Stomach (tissue), 9 donors: ENCODE results near the gene DIAPH2. TPM values are rescaled to one million over a fixed set of nuclear protein-coding genes. Genes with fewer than 3 reads are reported as not detected.
A peak's percentile ranks its signal among the peaks of the same experiment; 100 is the strongest.

ENCODE experiments used
- DNase-seq, 2 donors: peaks; one replicate each; pipeline versions ENCODE4 v3.0.0 to v3.0.0-alpha.2; 2013 to 2019
- H3K27ac ChIP-seq, 5 donors: fragments of 200-600 bp in 4 of 5; sonication (generic) in 4 of 5; one replicate each; pipeline ENCODE4 v1.5.1; 2013 to 2019; ENCODE audit warnings: mild to moderate bottlenecking in 1 of 5, moderate library complexity in 1 of 5
- H3K27me3 ChIP-seq, 3 donors: fragments of 200-600 bp; sonication (generic); one replicate each; pipeline ENCODE4 v1.5.1; 2017 to 2019; ENCODE audit warnings: mixed run types in 1 of 3
- H3K36me3 ChIP-seq, 4 donors: fragments of 200-600 bp; sonication (generic); 1 replicate in 3 of 4; 2 replicates in 1 of 4; pipeline ENCODE4 v1.5.1; 2016 to 2019
- H3K4me1 ChIP-seq, 4 donors: fragments of 200-600 bp; sonication (generic); one replicate each; pipeline ENCODE4 v1.5.1; 2016 to 2019
- H3K4me3 ChIP-seq, 4 donors: fragments of 200-600 bp; sonication (generic) in 3 of 4; one replicate each; pipeline ENCODE4 v1.5.1; 2016 to 2019; ENCODE audit warnings: mild to moderate bottlenecking in 1 of 4
- H3K9me3 ChIP-seq, 4 donors: fragments of 200-600 bp; sonication (generic); one replicate each; pipeline ENCODE4 v1.5.1; 2016 to 2019
- EP300 ChIP-seq: sonication (generic); formaldehyde crosslinking; IDR thresholded peaks from one replicate; pipeline ENCODE4 v1.6.1; 2017; ENCODE audit warnings: antibody characterized with exemption
- POLR2A ChIP-seq, 4 donors: fragments of 450-650 bp; IDR thresholded peaks; one replicate each; pipeline ENCODE4 v1.6.1; 2016; ENCODE audit warnings: antibody characterized with exemption in 4 of 4, control low read depth in 2 of 4, mild to moderate bottlenecking in 1 of 4, moderate library complexity in 1 of 4
- POLR2AphosphoS5 ChIP-seq, 3 donors: sonication (generic); formaldehyde crosslinking; IDR thresholded peaks; one replicate each; pipeline ENCODE4 v1.6.1; 2016; ENCODE audit warnings: antibody characterized with exemption in 3 of 3
- WGBS, 5 donors: extraction: QIAGEN DNeasy Blood & Tissue Kit in 3 of 5; methylation state at CpG; one replicate each; pipeline versions ENCODE4 v1.1.5 to v1.1.7; 2013 to 2018; 5-methylcytosine and 5-hydroxymethylcytosine counted together
- intact Hi-C: fragments of 100-400 bp; cut with DNase I; formaldehyde crosslinking; loops from one replicate; pipeline ENCODE4 v1.15.1; 2023; ENCODE audit warnings: low total_unique reads
- polyA plus RNA-seq, 3 donors: library from polyadenylated mRNA; stranded (reverse); fragments of 200-250 nt; gene quantifications; one replicate each; pipeline ENCODE4 v1.2.3, GENCODE V29; 2013
- total RNA-seq, 5 donors: library from RNA; depleted of rRNA; stranded (reverse); fragments of >200 nt; gene quantifications; one replicate each; pipeline versions ENCODE4 v1.1.0 to v1.2.3, GENCODE V29; 2014 to 2016
- TF ChIP-seq, protein P1 (sequence below), 7 experiments: fragments of 450-650 bp in 4 of 7; fragments of 200-600 bp in 3 of 7; sonication (generic) in 3 of 7; IDR thresholded peaks; one replicate each; pipeline ENCODE4 v1.5.1; 2016 to 2019; ENCODE audit warnings: antibody characterized with exemption in 7 of 7, control low read depth in 2 of 7, mild to moderate bottlenecking in 1 of 7
- donor health status: healthy with polysubstance abuse.
- donor health status: Bipolar disorder and iron deficiency.
- donor health status: healthy.

The DIAPH2 gene
- total and polyA plus RNA-seq, 8 donors, result 5.2 to 52.5 (median 27.3) TPM

DNA sequence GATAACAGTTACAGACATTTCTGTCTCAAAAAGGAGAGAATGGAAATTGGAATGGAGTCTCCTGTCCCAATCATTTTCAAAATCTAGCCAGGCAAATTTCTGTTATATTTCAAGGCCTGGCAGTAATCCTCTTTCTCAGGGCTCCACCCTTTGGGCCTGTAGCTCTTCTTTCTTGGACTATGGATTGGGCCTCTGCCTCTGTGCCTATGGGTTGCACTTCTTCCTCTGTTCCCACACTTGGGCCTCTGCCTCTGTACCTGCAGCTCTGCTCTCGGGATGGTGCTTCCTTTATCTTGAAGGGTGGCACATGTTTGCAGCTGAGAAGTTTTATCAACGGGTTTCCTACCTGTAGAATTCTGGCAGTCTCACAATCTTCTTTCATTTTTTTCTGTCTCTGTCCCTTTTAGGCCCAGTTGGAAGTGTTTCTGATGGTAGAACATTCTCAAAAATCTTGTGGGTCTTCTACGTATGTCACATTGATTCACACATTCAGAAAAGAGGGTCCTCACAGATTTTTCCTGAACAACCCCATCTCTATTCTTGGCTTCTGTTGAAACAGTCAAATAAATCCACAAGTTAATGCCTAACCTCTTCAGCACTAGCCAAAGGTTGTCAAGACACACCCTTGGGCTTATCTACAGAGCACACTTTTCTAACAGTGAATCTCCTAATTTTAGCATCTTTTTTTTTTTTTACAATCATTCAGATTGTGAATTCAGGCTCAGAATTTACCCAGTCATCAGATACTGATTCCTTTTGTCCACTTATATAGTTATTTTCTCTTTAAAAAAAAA, 918.0 kb downstream of the DIAPH2 start:
- intact Hi-C loops, result no loop called here
- no peak overlapping the region for H3K4me3 ChIP-seq
- no peak overlapping the region for H3K27ac ChIP-seq
- no peaks in the 10 kb centered on the region for H3K9me3 ChIP-seq
- H3K27me3 ChIP-seq, result no peaks in the 10 kb centered on the region
- no peaks in the 10 kb centered on the region for H3K36me3 ChIP-seq
- TF ChIP-seq, protein P1, sequence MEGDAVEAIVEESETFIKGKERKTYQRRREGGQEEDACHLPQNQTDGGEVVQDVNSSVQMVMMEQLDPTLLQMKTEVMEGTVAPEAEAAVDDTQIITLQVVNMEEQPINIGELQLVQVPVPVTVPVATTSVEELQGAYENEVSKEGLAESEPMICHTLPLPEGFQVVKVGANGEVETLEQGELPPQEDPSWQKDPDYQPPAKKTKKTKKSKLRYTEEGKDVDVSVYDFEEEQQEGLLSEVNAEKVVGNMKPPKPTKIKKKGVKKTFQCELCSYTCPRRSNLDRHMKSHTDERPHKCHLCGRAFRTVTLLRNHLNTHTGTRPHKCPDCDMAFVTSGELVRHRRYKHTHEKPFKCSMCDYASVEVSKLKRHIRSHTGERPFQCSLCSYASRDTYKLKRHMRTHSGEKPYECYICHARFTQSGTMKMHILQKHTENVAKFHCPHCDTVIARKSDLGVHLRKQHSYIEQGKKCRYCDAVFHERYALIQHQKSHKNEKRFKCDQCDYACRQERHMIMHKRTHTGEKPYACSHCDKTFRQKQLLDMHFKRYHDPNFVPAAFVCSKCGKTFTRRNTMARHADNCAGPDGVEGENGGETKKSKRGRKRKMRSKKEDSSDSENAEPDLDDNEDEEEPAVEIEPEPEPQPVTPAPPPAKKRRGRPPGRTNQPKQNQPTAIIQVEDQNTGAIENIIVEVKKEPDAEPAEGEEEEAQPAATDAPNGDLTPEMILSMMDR (IDR thresholded peaks at IDR 0.05), result no peak
- TF ChIP-seq POLR2AphosphoS5 (IDR thresholded peaks at IDR 0.05) (no peak), POLR2A (IDR thresholded peaks at IDR 0.05) (no peak), EP300 (no peak)
- 62 to 87% (median 76%) methylated on average over 2 to 3 of the region's 3 CpGs for WGBS, 5 donors
- DNase-seq, result no peak
- H3K4me1 ChIP-seq, result no peaks in the 10 kb centered on the region

DNA sequence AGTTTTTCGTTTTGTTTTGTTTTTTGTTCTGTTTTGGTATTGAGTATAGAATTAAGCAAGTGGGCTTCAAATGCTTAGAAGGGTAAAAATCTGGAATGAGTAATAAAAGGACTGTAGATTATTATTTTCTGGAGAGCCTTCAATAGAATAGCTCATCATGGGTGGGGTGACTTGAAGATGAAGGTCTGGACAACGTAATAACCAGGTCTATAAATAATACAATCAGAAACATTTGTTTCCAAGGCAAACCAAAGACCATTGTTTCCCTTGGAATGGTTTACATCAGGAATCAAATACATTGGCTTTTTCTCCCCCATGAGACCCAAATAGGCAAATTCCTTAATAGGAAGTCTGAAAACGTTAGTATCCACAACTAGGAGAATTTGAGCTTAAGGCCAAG, 920.6 kb downstream of the DIAPH2 start:
- TF ChIP-seq POLR2AphosphoS5 (IDR thresholded peaks at IDR 0.05), result no peak
- TF ChIP-seq POLR2A (IDR thresholded peaks at IDR 0.05), result no peak
- TF ChIP-seq, protein P1 (IDR thresholded peaks at IDR 0.05), result no peak
- TF ChIP-seq EP300, result no peak
- 67 to 79% (median 77%) methylated on average over 3 of the region's 3 CpGs for WGBS, 5 donors
- H3K36me3 ChIP-seq, result no peaks in the 10 kb centered on the region
- intact Hi-C loops, result no loop called here
- no peak for DNase-seq
- H3K27ac ChIP-seq, result no peak overlapping the region
- H3K4me3 ChIP-seq, result no peak overlapping the region
- no peaks in the 10 kb centered on the region for H3K27me3 ChIP-seq
- no peaks in the 10 kb centered on the region for H3K9me3 ChIP-seq
- no peaks in the 10 kb centered on the region for H3K4me1 ChIP-seq

DNA sequence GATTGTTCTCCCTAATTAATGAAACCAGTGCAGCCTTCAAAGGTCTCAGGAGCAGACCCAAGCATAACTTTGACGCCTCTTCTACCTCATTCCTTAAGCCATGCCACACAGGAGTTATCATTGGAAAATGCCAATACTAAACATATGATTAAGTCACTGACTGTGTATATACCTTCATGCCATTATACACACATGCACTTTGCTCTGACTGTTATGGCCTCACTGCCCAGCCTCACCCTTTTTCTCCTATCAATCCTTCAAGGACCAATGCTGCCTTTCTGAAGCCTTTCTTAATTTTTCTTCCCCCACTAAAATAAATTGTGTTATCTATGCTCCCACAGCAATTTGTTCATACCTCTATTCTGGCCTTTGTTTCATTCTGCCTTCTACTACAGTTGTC, 924.7 kb downstream of the DIAPH2 start:
- intact Hi-C loops, result no loop called here
- no peaks in the 10 kb centered on the region for H3K4me1 ChIP-seq
- no peak overlapping the region for H3K27ac ChIP-seq
- no peaks in the 10 kb centered on the region for H3K36me3 ChIP-seq
- DNase-seq, result no peak
- no peak overlapping the region for H3K4me3 ChIP-seq
- no peaks in the 10 kb centered on the region for H3K27me3 ChIP-seq
- no peaks in the 10 kb centered on the region for H3K9me3 ChIP-seq
- WGBS, 5 donors, result 77 to 96% (median 88%) methylated on average over 1 of the region's 1 CpG
- TF ChIP-seq POLR2AphosphoS5 (IDR thresholded peaks at IDR 0.05) (no peak), POLR2A (IDR thresholded peaks at IDR 0.05) (no peak), EP300 (no peak)
- TF ChIP-seq, protein P1 (IDR thresholded peaks at IDR 0.05), result no peak

DNA sequence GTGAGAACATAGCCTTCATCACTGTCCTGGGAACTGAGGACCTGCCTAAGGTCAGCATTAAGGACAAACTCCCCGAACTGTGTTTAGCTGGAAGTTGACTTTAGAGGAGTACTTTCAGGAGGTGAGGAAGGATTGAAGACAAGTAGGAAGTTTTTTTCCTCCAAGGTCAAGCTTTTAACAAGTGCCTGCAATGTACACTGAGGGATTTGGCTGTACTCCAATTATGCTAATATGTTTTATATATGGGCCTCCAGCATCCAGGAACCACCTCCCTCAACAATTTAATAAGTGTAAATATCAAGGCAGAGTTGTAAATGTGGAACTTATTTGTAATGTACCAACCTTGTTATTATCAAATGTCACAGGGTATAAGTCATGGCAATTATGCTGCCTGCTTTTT, 925.3 kb downstream of the DIAPH2 start:
- Histone ChIP-seq H3K4me1 (no peaks in the 10 kb centered on the region), H3K36me3 (no peaks in the 10 kb centered on the region), H3K27me3 (no peaks in the 10 kb centered on the region), H3K4me3 (no peak overlapping the region), H3K9me3 (no peaks in the 10 kb centered on the region), H3K27ac (no peak overlapping the region)
- peak in 1 of 2 donors; percentile 4 for DNase-seq
- intact Hi-C loops, result no loop called here
- WGBS, 5 donors, result 39 to 59% (median 56%) methylated on average over 1 of the region's 1 CpG
- TF ChIP-seq, protein P1 (IDR thresholded peaks at IDR 0.05), result no peak
- no peak for TF ChIP-seq POLR2A (IDR thresholded peaks at IDR 0.05)
